Hepatocyte (in vitro differentiated cells): ENCODE data around the gene CALML6. TPM values are rescaled to one million over a fixed set of nuclear protein-coding genes. Genes with fewer than 3 reads are reported as not detected.

ENCODE experiments used
- DNase-seq: peaks from one replicate; pipeline ENCODE4 v3.0.0-alpha.2; 2016; ENCODE audit warnings: low spot score
- H2AFZ ChIP-seq: fragments of 200-600 bp; sonication (generic); 2 replicates; pipeline ENCODE4 v1.6.0; 2016; ENCODE audit warnings: antibody characterized with exemption, mild to moderate bottlenecking
- H3K27ac ChIP-seq: fragments of 200-600 bp; sonication (generic); 2 replicates; pipeline ENCODE4 v1.5.1; 2016; ENCODE audit warnings: mild to moderate bottlenecking
- H3K27me3 ChIP-seq: fragments of 200-600 bp; sonication (generic); 2 replicates; pipeline ENCODE4 v1.6.1; 2016
- H3K36me3 ChIP-seq: fragments of 200-600 bp; sonication (generic); replicated peaks from 2 replicates; pipeline ENCODE4 v1.5.1; 2016; ENCODE audit warnings: low read depth; ENCODE audit not compliant: insufficient read depth
- H3K4me1 ChIP-seq: fragments of 200-600 bp; sonication (generic); 2 replicates; pipeline ENCODE4 v1.5.1; 2016; ENCODE audit warnings: mild to moderate bottlenecking, moderate library complexity; ENCODE audit not compliant: insufficient read depth
- H3K4me2 ChIP-seq: fragments of 200-600 bp; sonication (generic); 2 replicates; pipeline ENCODE4 v1.6.0; 2016
- H3K4me3 ChIP-seq: fragments of 200-600 bp; sonication (generic); 2 replicates; pipeline ENCODE4 v1.5.1; 2016; ENCODE audit warnings: mild to moderate bottlenecking
- H3K79me2 ChIP-seq: fragments of 200-600 bp; sonication (generic); 2 replicates; pipeline ENCODE4 v1.6.0; 2017; ENCODE audit warnings: mild to moderate bottlenecking
- H3K9me2 ChIP-seq: fragments of 200-600 bp; sonication (generic); replicated peaks from 2 replicates; pipeline ENCODE4 v1.6.0; 2017; ENCODE audit warnings: mild to moderate bottlenecking; ENCODE audit not compliant: insufficient read depth
- H3K9me3 ChIP-seq: fragments of 200-600 bp; sonication (generic); 2 replicates; pipeline ENCODE4 v1.5.1; 2016; ENCODE audit warnings: low read depth, mild to moderate bottlenecking
- H4K20me1 ChIP-seq: fragments of 200-600 bp; sonication (generic); 2 replicates; pipeline ENCODE4 v1.6.0; 2016; ENCODE audit warnings: mild to moderate bottlenecking; ENCODE audit not compliant: insufficient read depth, poor library complexity, severe bottlenecking
- CTCF ChIP-seq: fragments of 200-600 bp; sonication (generic); IDR thresholded peaks from 2 replicates; pipeline ENCODE4 v1.5.1; 2016; ENCODE audit warnings: antibody characterized with exemption, mild to moderate bottlenecking; ENCODE audit not compliant: poor library complexity
- EZH2 ChIP-seq: fragments of 200-600 bp; sonication (generic); IDR thresholded peaks from 2 replicates; pipeline ENCODE4 v1.6.1; 2016; ENCODE audit warnings: antibody characterized with exemption, mild to moderate bottlenecking, borderline replicate concordance
- EZH2phosphoT487 ChIP-seq: fragments of 200-600 bp; sonication (generic); IDR thresholded peaks from one replicate; pipeline ENCODE4 v1.6.1; 2018; ENCODE audit warnings: antibody characterized with exemption, mild to moderate bottlenecking, low read depth, moderate library complexity; ENCODE audit not compliant: unreplicated experiment, severe bottlenecking
- WGBS: methylation state at CpG from one replicate; pipeline ENCODE4 v1.1.6; 2016; ENCODE audit warnings: low lambda C conversion rate; ENCODE audit errors: missing lambda C conversion rate; 5-methylcytosine and 5-hydroxymethylcytosine counted together
- polyA plus RNA-seq: library from polyadenylated mRNA; unstranded; fragments of >200 nt; fragmentation: Nextera tagmentation; extraction: Ambion mirVana; gene quantifications from 2 replicates; pipeline ENCODE4 v1.2.1, GENCODE V29; 2016
- total RNA-seq: library from RNA; depleted of rRNA; stranded (reverse); fragments of >200 nt; gene quantifications from 2 replicates; pipeline ENCODE4 v1.2.3, GENCODE V29; 2014

CALML6 gene
- total and polyA plus RNA-seq, 2 experiments from 2014 or later: 0.33 to 0.53 TPM

DNA sequence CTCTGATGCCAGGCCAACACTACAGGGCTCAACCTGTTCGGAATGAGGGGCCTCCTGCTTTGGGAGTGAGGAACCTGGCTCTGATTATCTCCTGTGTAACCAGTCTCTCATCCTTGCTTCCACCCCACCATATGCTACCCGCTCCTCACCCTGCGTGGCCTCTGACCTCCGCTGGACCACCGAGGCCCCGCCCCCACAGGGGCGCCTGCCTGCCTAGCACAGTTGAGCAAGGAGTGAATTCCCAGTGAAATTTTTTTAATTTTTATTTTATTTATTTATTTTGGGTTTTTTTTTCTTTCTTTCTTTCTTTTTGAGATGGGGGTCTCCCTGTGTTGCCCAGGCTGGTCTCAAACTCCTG, 22.3 kb upstream of the CALML6 start:
- TF ChIP-seq EZH2phosphoT487: no peak
- TF ChIP-seq EZH2: no peak
- Histone ChIP-seq H3K4me3 (no peak overlapping the region), H3K27me3 (no peaks in the 10 kb centered on the region), H2AFZ (no peak overlapping the region), H3K36me3 (no peaks in the 10 kb centered on the region), H3K9me3 (no peaks in the 10 kb centered on the region), H3K4me1 (peaks cover 44% of the 10 kb centered on the region), H3K27ac (no peak overlapping the region), H3K4me2 (peak overlapping the region; percentile 96), H3K9me2 (no peaks in the 10 kb centered on the region), H4K20me1 (peaks cover 23% of the 10 kb centered on the region), H3K79me2 (peaks cover 43% of the 10 kb centered on the region)
- no peak for DNase-seq
- 85% methylated on average over 7 of the region's 7 CpGs for WGBS

DNA sequence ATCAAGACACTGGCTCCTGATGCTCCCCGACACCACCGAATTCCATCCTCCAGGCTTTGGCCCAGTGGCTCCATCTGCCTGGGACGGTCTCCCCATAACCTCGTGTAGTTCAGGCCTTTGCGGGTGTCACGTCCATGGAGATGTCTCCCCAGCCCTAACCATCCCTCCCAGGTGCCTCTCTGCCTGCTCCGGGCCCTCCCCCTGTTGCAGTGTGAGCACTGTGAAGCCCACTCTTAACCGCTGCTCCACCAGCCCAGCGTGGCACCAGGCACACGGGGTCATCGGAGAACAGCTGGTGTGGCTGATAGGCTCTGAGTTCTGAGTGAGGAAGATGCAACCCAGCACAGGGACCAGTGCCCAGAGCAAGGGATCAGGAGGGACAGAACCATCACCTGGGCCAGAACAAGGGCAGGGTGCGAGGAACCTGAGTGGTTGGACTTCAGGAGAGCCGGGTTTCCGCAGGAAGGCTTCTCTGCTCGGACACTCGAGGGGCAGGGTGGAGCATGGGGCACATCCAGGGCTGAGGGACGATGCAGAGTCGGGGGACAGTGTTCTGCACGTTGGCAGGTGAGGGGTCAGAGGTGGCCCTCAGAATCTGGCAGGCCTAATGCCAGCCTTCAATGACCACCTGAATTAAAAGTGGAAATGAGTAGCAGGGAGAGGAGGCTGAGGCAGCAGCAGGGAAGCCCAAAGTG, 21.6 kb upstream of the CALML6 start:
- Histone ChIP-seq H3K79me2 (peaks cover 36% of the 10 kb centered on the region), H4K20me1 (peaks cover 16% of the 10 kb centered on the region), H3K36me3 (no peaks in the 10 kb centered on the region), H3K4me2 (peak overlapping the region; percentile 30), H3K4me1 (peaks cover 37% of the 10 kb centered on the region), H3K4me3 (no peak overlapping the region), H3K27me3 (no peaks in the 10 kb centered on the region), H2AFZ (no peak overlapping the region), H3K27ac (peak overlapping the region; percentile 55), H3K9me3 (no peaks in the 10 kb centered on the region), H3K9me2 (no peaks in the 10 kb centered on the region)
- no peak for DNase-seq
- 97% methylated on average over 17 of the region's 19 CpGs for WGBS
- no peak for TF ChIP-seq EZH2phosphoT487
- no peak for TF ChIP-seq EZH2
- TF ChIP-seq CTCF: no peak

- peaks cover 31% of the 10 kb centered on the region for H3K79me2 ChIP-seq
- H3K27me3 ChIP-seq: no peaks in the 10 kb centered on the region
- TF ChIP-seq EZH2 (no peak), CTCF (no peak), EZH2phosphoT487 (no peak)
- WGBS: 94% methylated on average over 2 of the region's 2 CpGs
- peaks cover 10% of the 10 kb centered on the region for H4K20me1 ChIP-seq
- DNase-seq: no peak
- peak overlapping the region; percentile 55 for H3K27ac ChIP-seq
- no peak overlapping the region for H3K4me3 ChIP-seq
- no peaks in the 10 kb centered on the region for H3K9me2 ChIP-seq
- H3K36me3 ChIP-seq: no peaks in the 10 kb centered on the region
- H3K9me3 ChIP-seq: no peaks in the 10 kb centered on the region
- peak overlapping the region; percentile 30 for H3K4me2 ChIP-seq
- H3K4me1 ChIP-seq: peaks cover 32% of the 10 kb centered on the region
- no peak overlapping the region for H2AFZ ChIP-seq
These were observed 21.1 kb upstream of the CALML6 start for GRCh38 chr1:1893997-1894353.

DNA sequence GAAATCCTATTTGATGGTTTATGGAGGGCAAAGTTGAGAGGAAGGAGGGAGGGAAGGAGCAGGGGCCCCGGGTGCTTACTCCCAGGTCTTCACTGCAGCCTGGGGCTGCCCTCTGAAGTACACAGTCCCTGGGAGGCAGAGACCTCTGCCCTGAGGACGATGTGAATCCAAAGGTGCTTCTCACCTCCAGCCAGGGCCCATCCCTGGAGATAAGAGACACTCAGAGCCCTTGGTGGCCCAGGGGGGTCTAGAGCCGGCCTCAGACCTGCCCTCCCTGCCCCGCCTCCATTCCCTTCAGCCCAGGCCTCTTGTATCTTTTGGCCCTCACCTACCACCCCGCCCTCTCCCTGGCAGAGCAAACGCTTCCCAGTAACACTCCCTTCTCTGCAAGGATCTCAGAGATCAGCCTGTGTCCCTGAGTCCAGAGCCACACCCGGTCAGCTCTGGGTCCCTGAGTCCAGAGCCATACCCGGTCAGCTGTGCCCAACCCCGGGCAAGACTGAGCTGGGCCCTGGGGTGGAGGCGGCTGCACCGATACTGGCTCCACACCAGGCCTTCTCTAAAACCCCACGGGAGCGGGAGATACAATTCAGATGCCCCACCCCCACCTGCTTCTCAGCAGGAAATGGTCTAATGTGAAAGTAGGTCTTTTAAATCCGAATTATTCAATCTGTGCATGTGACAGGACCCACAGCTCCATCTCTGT, 20.6 kb upstream of the CALML6 start:
- 30% methylated on average over 14 of the region's 14 CpGs for WGBS
- Histone ChIP-seq H3K27ac (peak overlapping the region; percentile 55), H3K79me2 (peaks cover 25% of the 10 kb centered on the region), H3K4me3 (no peak overlapping the region), H3K4me1 (peaks cover 31% of the 10 kb centered on the region), H3K27me3 (no peaks in the 10 kb centered on the region), H3K36me3 (no peaks in the 10 kb centered on the region), H3K9me3 (no peaks in the 10 kb centered on the region), H2AFZ (no peak overlapping the region), H3K9me2 (no peaks in the 10 kb centered on the region), H3K4me2 (peak overlapping the region; percentile 30), H4K20me1 (peaks cover 5% of the 10 kb centered on the region)
- peak; percentile 64 for DNase-seq
- TF ChIP-seq EZH2phosphoT487 (no peak), CTCF (no peak), EZH2 (no peak)
